ENCODE data around the gene ANKFN1.

ANKFN1 gene

GRCh38 chr17:56159826-56160380, 6.6 kb downstream of the ANKFN1 start:
- Mint-ChIP-seq H3K27me3 (no peaks in the 10 kb centered on the region), H3K36me3 (ENCODE audit: low read depth) (no peaks in the 10 kb centered on the region), H3K27ac (no peak overlapping the region), H3K4me1 (ENCODE audit: low read depth) (peaks cover 38% of the 10 kb centered on the region), H3K4me3 (no peak overlapping the region), H3K9me3 (no peaks in the 10 kb centered on the region)
- intact Hi-C loops (cut with micrococcal nuclease): no loop called here

- Mint-ChIP-seq H3K9me3 (no peaks in the 10 kb centered on the region), H3K4me1 (ENCODE audit: low read depth) (peaks cover 37% of the 10 kb centered on the region), H3K36me3 (ENCODE audit: low read depth) (no peaks in the 10 kb centered on the region), H3K27me3 (no peaks in the 10 kb centered on the region), H3K4me3 (no peak overlapping the region), H3K27ac (no peak overlapping the region)
- intact Hi-C loops (cut with micrococcal nuclease): no loop called here
Observed at GRCh38 chr17:56160422-56160821, 7.1 kb downstream of the ANKFN1 start.

- no peaks in the 10 kb centered on the region for H3K9me3 Mint-ChIP-seq
- no peaks in the 10 kb centered on the region for H3K4me1 Mint-ChIP-seq (ENCODE audit: low read depth)
- H3K36me3 Mint-ChIP-seq (ENCODE audit: low read depth): no peaks in the 10 kb centered on the region
- intact Hi-C loops (cut with micrococcal nuclease): no loop called here
- H3K27me3 Mint-ChIP-seq: no peaks in the 10 kb centered on the region
- no peak overlapping the region for H3K27ac Mint-ChIP-seq
- H3K4me3 Mint-ChIP-seq: no peak overlapping the region
Observed at GRCh38 chr17:56165072-56165641, 11.9 kb downstream of the ANKFN1 start.

GRCh38 chr17:56167491-56167890, 14.2 kb downstream of the ANKFN1 start:
- Mint-ChIP-seq H3K4me1 (ENCODE audit: low read depth) (no peaks in the 10 kb centered on the region), H3K4me3 (no peak overlapping the region), H3K36me3 (ENCODE audit: low read depth) (no peaks in the 10 kb centered on the region), H3K27me3 (no peaks in the 10 kb centered on the region), H3K27ac (no peak overlapping the region), H3K9me3 (no peaks in the 10 kb centered on the region)
- intact Hi-C loops (cut with micrococcal nuclease): no loop called here

DNA sequence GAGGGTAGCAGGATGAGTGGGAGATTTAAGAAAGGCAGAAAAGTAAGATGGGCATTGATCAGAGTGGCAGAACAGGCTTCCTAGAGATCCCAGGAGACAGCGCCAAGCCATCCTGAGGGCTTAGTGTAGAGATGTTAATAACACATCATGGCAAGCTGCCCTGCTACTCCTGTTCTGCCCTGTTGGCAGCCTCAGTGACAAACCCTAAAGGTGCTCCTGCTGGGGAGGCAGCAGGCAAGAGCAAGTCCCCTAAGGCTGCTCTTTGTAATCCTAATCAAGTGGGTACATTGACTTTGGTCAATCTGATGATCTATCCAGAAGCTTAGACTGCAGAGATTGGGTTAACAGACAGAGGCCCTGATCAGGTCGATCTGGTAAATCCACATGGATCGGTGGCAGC, 16.3 kb downstream of the ANKFN1 start:
- intact Hi-C loops (cut with micrococcal nuclease): no loop called here
- no peaks in the 10 kb centered on the region for H3K27me3 Mint-ChIP-seq
- H3K4me1 Mint-ChIP-seq (ENCODE audit: low read depth): no peaks in the 10 kb centered on the region
- no peak overlapping the region for H3K4me3 Mint-ChIP-seq
- no peaks in the 10 kb centered on the region for H3K9me3 Mint-ChIP-seq
- H3K36me3 Mint-ChIP-seq (ENCODE audit: low read depth): no peaks in the 10 kb centered on the region
- H3K27ac Mint-ChIP-seq: no peak overlapping the region

DNA sequence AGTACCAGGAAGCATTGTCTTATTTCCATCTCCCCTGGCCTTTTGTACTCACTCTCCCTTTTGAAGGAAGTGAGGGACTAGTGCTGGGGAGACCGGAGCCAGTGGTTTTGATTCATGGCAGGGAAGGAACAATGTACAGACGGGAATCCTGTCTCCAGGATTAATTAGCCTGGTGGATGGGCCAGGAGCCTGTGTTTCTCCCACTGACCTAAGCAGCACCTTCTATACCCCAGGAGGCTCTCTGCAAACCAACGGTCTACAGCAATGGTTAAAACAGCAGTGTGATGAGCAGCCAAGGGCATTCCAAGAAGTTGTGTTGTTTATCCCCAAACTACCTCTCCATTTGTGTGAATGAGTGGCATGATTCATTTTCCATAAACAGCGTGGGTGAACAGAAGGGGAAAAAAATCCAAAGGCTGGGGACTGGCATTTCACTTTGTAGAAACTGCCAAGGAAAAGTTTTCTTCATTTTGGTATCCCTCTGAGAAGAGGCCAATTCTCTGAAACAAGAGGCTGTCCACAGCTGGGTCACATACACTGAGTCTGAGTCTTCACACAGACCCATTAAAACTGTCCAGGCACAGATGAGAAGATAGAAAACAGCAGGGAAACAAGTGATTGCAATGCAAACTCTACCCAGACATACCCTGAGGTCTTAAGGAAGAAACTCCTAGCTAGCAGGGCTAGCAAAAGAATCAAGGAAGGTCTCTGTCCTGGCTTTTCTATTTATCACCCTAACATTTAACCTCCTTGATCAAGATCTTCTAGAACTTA, 18.1 kb downstream of the ANKFN1 start:
- no peak overlapping the region for H3K4me3 Mint-ChIP-seq
- no peaks in the 10 kb centered on the region for H3K4me1 Mint-ChIP-seq (ENCODE audit: low read depth)
- H3K27me3 Mint-ChIP-seq: no peaks in the 10 kb centered on the region
- H3K36me3 Mint-ChIP-seq (ENCODE audit: low read depth): no peaks in the 10 kb centered on the region
- intact Hi-C loops (cut with micrococcal nuclease): no loop called here
- no peak overlapping the region for H3K27ac Mint-ChIP-seq
- no peaks in the 10 kb centered on the region for H3K9me3 Mint-ChIP-seq

DNA sequence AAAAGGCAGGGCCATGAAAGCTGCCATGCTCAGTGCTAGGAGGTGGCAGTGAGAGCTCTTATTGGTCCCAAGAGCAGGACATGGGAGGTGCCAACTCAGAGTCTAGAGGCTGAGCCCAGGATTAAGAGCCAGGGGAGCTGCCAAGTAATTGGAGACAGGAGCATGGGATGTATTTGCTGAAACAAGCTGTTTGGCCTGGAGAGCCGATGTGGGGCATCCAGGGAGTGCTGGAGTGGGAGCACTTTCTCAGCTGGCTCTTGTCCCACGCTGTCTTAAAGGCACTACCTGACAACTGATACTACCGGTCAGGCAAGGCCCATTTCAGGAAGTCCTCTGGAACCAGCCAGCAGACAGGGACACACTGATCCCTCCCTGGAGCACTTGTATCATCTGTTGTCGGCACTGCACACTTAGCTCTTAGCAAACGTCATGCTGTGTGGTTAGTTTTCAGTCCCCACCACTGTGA, 19.3 kb downstream of the ANKFN1 start:
- H3K36me3 Mint-ChIP-seq (ENCODE audit: low read depth): no peaks in the 10 kb centered on the region
- H3K27me3 Mint-ChIP-seq: no peaks in the 10 kb centered on the region
- H3K9me3 Mint-ChIP-seq: no peaks in the 10 kb centered on the region
- intact Hi-C loops (cut with micrococcal nuclease): no loop called here
- no peak overlapping the region for H3K4me3 Mint-ChIP-seq
- no peaks in the 10 kb centered on the region for H3K4me1 Mint-ChIP-seq (ENCODE audit: low read depth)
- H3K27ac Mint-ChIP-seq: no peak overlapping the region

GRCh38 chr17:56173026-56173425, 19.8 kb downstream of the ANKFN1 start:
- Mint-ChIP-seq H3K27me3 (no peaks in the 10 kb centered on the region), H3K36me3 (ENCODE audit: low read depth) (no peaks in the 10 kb centered on the region), H3K27ac (no peak overlapping the region), H3K9me3 (no peaks in the 10 kb centered on the region), H3K4me1 (ENCODE audit: low read depth) (no peaks in the 10 kb centered on the region), H3K4me3 (no peak overlapping the region)
- intact Hi-C loops (cut with micrococcal nuclease): no loop called here

- H3K9me3 Mint-ChIP-seq: no peaks in the 10 kb centered on the region
- intact Hi-C loops (cut with micrococcal nuclease): no loop called here
- no peak overlapping the region for H3K27ac Mint-ChIP-seq
- H3K4me3 Mint-ChIP-seq: no peak overlapping the region
- H3K36me3 Mint-ChIP-seq (ENCODE audit: low read depth): no peaks in the 10 kb centered on the region
- no peaks in the 10 kb centered on the region for H3K4me1 Mint-ChIP-seq (ENCODE audit: low read depth)
- no peaks in the 10 kb centered on the region for H3K27me3 Mint-ChIP-seq
Observed at GRCh38 chr17:56173958-56174835, 20.9 kb downstream of the ANKFN1 start.

GRCh38 chr17:56175299-56175955, 22.2 kb downstream of the ANKFN1 start:
- Mint-ChIP-seq H3K27ac (no peak overlapping the region), H3K4me3 (no peak overlapping the region), H3K4me1 (ENCODE audit: low read depth) (no peaks in the 10 kb centered on the region), H3K36me3 (ENCODE audit: low read depth) (no peaks in the 10 kb centered on the region), H3K27me3 (no peaks in the 10 kb centered on the region), H3K9me3 (no peaks in the 10 kb centered on the region)
- intact Hi-C loops (cut with micrococcal nuclease): no loop called here

- no peak overlapping the region for H3K4me3 Mint-ChIP-seq
- H3K27ac Mint-ChIP-seq: no peak overlapping the region
- intact Hi-C loops (cut with micrococcal nuclease): no loop called here
- no peaks in the 10 kb centered on the region for H3K4me1 Mint-ChIP-seq (ENCODE audit: low read depth)
- no peaks in the 10 kb centered on the region for H3K36me3 Mint-ChIP-seq (ENCODE audit: low read depth)
- H3K27me3 Mint-ChIP-seq: no peaks in the 10 kb centered on the region
- no peaks in the 10 kb centered on the region for H3K9me3 Mint-ChIP-seq
Observed at GRCh38 chr17:56176091-56176490, 22.8 kb downstream of the ANKFN1 start.

- Mint-ChIP-seq H3K27ac (no peak overlapping the region), H3K27me3 (no peaks in the 10 kb centered on the region), H3K36me3 (ENCODE audit: low read depth) (no peaks in the 10 kb centered on the region), H3K4me3 (no peak overlapping the region), H3K9me3 (no peaks in the 10 kb centered on the region), H3K4me1 (ENCODE audit: low read depth) (no peaks in the 10 kb centered on the region)
- intact Hi-C loops (cut with micrococcal nuclease): no loop called here
Observed at GRCh38 chr17:56177361-56177760, 24.1 kb downstream of the ANKFN1 start.

- intact Hi-C loops (cut with micrococcal nuclease): no loop called here
- Mint-ChIP-seq H3K4me1 (ENCODE audit: low read depth) (no peaks in the 10 kb centered on the region), H3K27me3 (no peaks in the 10 kb centered on the region), H3K27ac (no peak overlapping the region), H3K4me3 (no peak overlapping the region), H3K9me3 (no peaks in the 10 kb centered on the region), H3K36me3 (ENCODE audit: low read depth) (no peaks in the 10 kb centered on the region)
Observed at GRCh38 chr17:56178203-56178602, 24.9 kb downstream of the ANKFN1 start.
